ENCODE data around the gene PDXK.

Gene PDXK

DNA sequence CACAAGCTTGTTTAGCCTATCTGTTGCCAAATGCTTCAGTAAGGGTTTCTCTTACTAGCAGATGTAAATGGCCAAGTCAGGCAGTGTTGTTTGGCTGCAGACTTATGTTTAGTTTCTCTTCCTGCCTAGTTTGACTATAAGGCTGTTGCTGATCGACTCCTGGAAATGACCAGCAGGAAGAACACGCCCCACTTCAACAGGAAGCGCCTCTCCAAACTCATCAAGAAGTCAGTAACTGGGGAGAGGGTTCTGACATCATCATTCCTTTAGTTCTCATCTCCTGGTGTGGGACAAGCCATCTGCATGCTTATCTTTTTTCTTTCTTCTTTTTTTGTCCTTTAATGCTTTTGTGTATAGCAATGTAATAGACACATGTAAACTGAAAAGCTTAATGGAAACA, 34.5 kb upstream of the PDXK start:
- Histone ChIP-seq H3K79me2 (ENCODE audit: insufficient read depth, low read length) (no peaks in the 10 kb centered on the region), H3K4me3 (ENCODE audit: low read depth, low read length, poor library complexity, severe bottlenecking) (no peak overlapping the region), H3K9me2 (ENCODE audit: low read depth, low read length) (no peaks in the 10 kb centered on the region), H3K36me3 (ENCODE audit: insufficient read depth, low read length) (peaks cover 92% of the 10 kb centered on the region), H3F3A (ENCODE audit: insufficient read depth, low read length) (no peaks in the 10 kb centered on the region), H3K4me1 (ENCODE audit: insufficient read depth, low read length, severe bottlenecking) (peaks cover 8% of the 10 kb centered on the region), H3K27ac (ENCODE audit: low read depth, low read length, poor library complexity, severe bottlenecking) (no peak overlapping the region), H4K20me1 (ENCODE audit: insufficient read depth, low read length) (no peaks in the 10 kb centered on the region), H3K9me3 (ENCODE audit: low read length) (no peaks in the 10 kb centered on the region), H3K4me2 (ENCODE audit: low read length) (no peak overlapping the region), H3K27me3 (ENCODE audit: insufficient read depth, low read length) (no peaks in the 10 kb centered on the region), H2AFZ (ENCODE audit: low read length) (no peak overlapping the region), H3K9ac (ENCODE audit: low read length) (no peak overlapping the region)
- TF ChIP-seq, protein P1, sequence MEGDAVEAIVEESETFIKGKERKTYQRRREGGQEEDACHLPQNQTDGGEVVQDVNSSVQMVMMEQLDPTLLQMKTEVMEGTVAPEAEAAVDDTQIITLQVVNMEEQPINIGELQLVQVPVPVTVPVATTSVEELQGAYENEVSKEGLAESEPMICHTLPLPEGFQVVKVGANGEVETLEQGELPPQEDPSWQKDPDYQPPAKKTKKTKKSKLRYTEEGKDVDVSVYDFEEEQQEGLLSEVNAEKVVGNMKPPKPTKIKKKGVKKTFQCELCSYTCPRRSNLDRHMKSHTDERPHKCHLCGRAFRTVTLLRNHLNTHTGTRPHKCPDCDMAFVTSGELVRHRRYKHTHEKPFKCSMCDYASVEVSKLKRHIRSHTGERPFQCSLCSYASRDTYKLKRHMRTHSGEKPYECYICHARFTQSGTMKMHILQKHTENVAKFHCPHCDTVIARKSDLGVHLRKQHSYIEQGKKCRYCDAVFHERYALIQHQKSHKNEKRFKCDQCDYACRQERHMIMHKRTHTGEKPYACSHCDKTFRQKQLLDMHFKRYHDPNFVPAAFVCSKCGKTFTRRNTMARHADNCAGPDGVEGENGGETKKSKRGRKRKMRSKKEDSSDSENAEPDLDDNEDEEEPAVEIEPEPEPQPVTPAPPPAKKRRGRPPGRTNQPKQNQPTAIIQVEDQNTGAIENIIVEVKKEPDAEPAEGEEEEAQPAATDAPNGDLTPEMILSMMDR (IDR thresholded peaks at IDR 0.05; ENCODE audit: low read length): no peak
- TF ChIP-seq EZH2 (IDR thresholded peaks at IDR 0.05; ENCODE audit: borderline replicate concordance, low read length): no peak

GRCh38 chr21:43686811-43687565, 31.9 kb upstream of the PDXK start:
- Histone ChIP-seq H3K4me2 (ENCODE audit: low read length) (no peak overlapping the region), H4K20me1 (ENCODE audit: insufficient read depth, low read length) (no peaks in the 10 kb centered on the region), H3K4me1 (ENCODE audit: insufficient read depth, low read length, severe bottlenecking) (peaks cover 8% of the 10 kb centered on the region), H2AFZ (ENCODE audit: low read length) (no peak overlapping the region), H3K36me3 (ENCODE audit: insufficient read depth, low read length) (peaks cover 95% of the 10 kb centered on the region), H3F3A (ENCODE audit: insufficient read depth, low read length) (no peaks in the 10 kb centered on the region), H3K4me3 (ENCODE audit: low read depth, low read length, poor library complexity, severe bottlenecking) (no peak overlapping the region), H3K27me3 (ENCODE audit: insufficient read depth, low read length) (no peaks in the 10 kb centered on the region), H3K27ac (ENCODE audit: low read depth, low read length, poor library complexity, severe bottlenecking) (peak overlapping the region; percentile 21), H3K9me3 (ENCODE audit: low read length) (no peaks in the 10 kb centered on the region), H3K9ac (ENCODE audit: low read length) (no peak overlapping the region), H3K9me2 (ENCODE audit: low read depth, low read length) (no peaks in the 10 kb centered on the region), H3K79me2 (ENCODE audit: insufficient read depth, low read length) (no peaks in the 10 kb centered on the region)
- TF ChIP-seq, protein P1 (IDR thresholded peaks at IDR 0.05; ENCODE audit: low read length): no peak
- TF ChIP-seq EZH2 (IDR thresholded peaks at IDR 0.05; ENCODE audit: borderline replicate concordance, low read length): no peak

- H3K9me3 ChIP-seq (ENCODE audit: low read length): no peaks in the 10 kb centered on the region
- H3F3A ChIP-seq (ENCODE audit: insufficient read depth, low read length): no peaks in the 10 kb centered on the region
- H3K27me3 ChIP-seq (ENCODE audit: insufficient read depth, low read length): no peaks in the 10 kb centered on the region
- no peaks in the 10 kb centered on the region for H4K20me1 ChIP-seq (ENCODE audit: insufficient read depth, low read length)
- no peak for TF ChIP-seq EZH2 (IDR thresholded peaks at IDR 0.05; ENCODE audit: borderline replicate concordance, low read length)
- TF ChIP-seq, protein P1 (IDR thresholded peaks at IDR 0.05; ENCODE audit: low read length): no peak
- peak overlapping the region; percentile 21 for H3K27ac ChIP-seq (ENCODE audit: low read depth, low read length, poor library complexity, severe bottlenecking)
- H2AFZ ChIP-seq (ENCODE audit: low read length): no peak overlapping the region
- H3K4me2 ChIP-seq (ENCODE audit: low read length): no peak overlapping the region
- H3K79me2 ChIP-seq (ENCODE audit: insufficient read depth, low read length): no peaks in the 10 kb centered on the region
- H3K9ac ChIP-seq (ENCODE audit: low read length): no peak overlapping the region
- H3K4me3 ChIP-seq (ENCODE audit: low read depth, low read length, poor library complexity, severe bottlenecking): no peak overlapping the region
- no peaks in the 10 kb centered on the region for H3K9me2 ChIP-seq (ENCODE audit: low read depth, low read length)
- H3K36me3 ChIP-seq (ENCODE audit: insufficient read depth, low read length): peaks cover 95% of the 10 kb centered on the region
- peaks cover 8% of the 10 kb centered on the region for H3K4me1 ChIP-seq (ENCODE audit: insufficient read depth, low read length, severe bottlenecking)
Measured at GRCh38 chr21:43687566-43688399, 31.1 kb upstream of the PDXK start.
